ENCODE measurements around the gene OR6C3. TPM values are rescaled to one million over a fixed set of nuclear protein-coding genes. Genes with fewer than 3 reads are reported as not detected.

Gene OR6C3
- total RNA-seq (not detected), polyA plus RNA-seq (not detected)

DNA sequence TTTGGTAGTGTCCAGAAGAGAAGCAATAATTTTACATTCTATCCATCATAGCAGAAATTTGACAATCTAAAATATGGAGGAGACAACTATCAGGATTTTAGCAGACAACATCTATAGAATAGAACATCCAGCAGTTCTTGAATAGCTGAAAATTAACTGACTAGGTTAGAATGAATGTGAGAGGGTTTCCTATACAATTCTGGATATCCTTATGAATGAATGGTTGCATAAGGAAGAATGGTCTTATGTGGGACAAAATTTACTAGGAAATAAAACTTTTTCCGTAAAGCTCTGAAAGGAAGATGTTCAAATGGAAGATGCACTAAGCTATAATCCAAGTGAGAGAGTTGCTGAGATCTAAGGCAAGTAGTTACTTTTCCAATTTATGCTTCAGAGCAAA lies at the start of gene OR6C3:
Gene OR6C3 (plus strand): TSS at position 301 of the 400 bp plus-strand sequence. CDS start 955 bp downstream, outside the sequence.
- Histone ChIP-seq H3K36me3 (no peaks in the 10 kb centered on the region), H3K4me3 (no peak within 1 kb of the TSS), H3K4me1 (no peaks in the 10 kb centered on the region), H3K27me3 (no peaks in the 10 kb centered on the region), H3K27ac (no peak within 1 kb of the TSS), H3K9me3 (no peaks in the 10 kb centered on the region)
- WGBS, 2 donors: 92% methylated on average over 1 of the region's 1 CpG
- intact Hi-C loops (cut with DNase I): no loop called here
- TF ChIP-seq EP300 (IDR thresholded peaks at IDR 0.05): no peak
- no peak for TF ChIP-seq POLR2AphosphoS5 (IDR thresholded peaks at IDR 0.05)
- no peak for TF ChIP-seq POLR2A (IDR thresholded peaks at IDR 0.05)
- TF ChIP-seq, protein P1, sequence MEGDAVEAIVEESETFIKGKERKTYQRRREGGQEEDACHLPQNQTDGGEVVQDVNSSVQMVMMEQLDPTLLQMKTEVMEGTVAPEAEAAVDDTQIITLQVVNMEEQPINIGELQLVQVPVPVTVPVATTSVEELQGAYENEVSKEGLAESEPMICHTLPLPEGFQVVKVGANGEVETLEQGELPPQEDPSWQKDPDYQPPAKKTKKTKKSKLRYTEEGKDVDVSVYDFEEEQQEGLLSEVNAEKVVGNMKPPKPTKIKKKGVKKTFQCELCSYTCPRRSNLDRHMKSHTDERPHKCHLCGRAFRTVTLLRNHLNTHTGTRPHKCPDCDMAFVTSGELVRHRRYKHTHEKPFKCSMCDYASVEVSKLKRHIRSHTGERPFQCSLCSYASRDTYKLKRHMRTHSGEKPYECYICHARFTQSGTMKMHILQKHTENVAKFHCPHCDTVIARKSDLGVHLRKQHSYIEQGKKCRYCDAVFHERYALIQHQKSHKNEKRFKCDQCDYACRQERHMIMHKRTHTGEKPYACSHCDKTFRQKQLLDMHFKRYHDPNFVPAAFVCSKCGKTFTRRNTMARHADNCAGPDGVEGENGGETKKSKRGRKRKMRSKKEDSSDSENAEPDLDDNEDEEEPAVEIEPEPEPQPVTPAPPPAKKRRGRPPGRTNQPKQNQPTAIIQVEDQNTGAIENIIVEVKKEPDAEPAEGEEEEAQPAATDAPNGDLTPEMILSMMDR (IDR thresholded peaks at IDR 0.05): no peak
- no peak for DNase-seq

GRCh38 chr12:55280991-55281390 lies 49.6 kb upstream of the OR6C3 start:
- Histone ChIP-seq H3K9me3 (no peaks in the 10 kb centered on the region), H3K36me3 (no peaks in the 10 kb centered on the region), H3K4me3 (no peak overlapping the region), H3K27me3 (no peaks in the 10 kb centered on the region), H3K4me1 (no peaks in the 10 kb centered on the region), H3K27ac (no peak overlapping the region)
- 41 to 66% methylated on average over 2 of the region's 2 CpGs for WGBS, 2 donors
- intact Hi-C loops (cut with DNase I): no loop called here
- TF ChIP-seq POLR2AphosphoS5 (IDR thresholded peaks at IDR 0.05): no peak
- TF ChIP-seq EP300 (IDR thresholded peaks at IDR 0.05): no peak
- TF ChIP-seq, protein P1 (IDR thresholded peaks at IDR 0.05): no peak
- no peak for TF ChIP-seq POLR2A (IDR thresholded peaks at IDR 0.05)
- DNase-seq: no peak

GRCh38 chr12:55289999-55290398 lies 40.5 kb upstream of the OR6C3 start:
- no peak for TF ChIP-seq POLR2A (IDR thresholded peaks at IDR 0.05)
- Histone ChIP-seq H3K27me3 (no peaks in the 10 kb centered on the region), H3K4me1 (no peaks in the 10 kb centered on the region), H3K4me3 (no peak overlapping the region), H3K27ac (no peak overlapping the region), H3K36me3 (no peaks in the 10 kb centered on the region), H3K9me3 (no peaks in the 10 kb centered on the region)
- 38 to 58% methylated on average over 2 of the region's 2 CpGs for WGBS, 2 donors
- no peak for DNase-seq
- intact Hi-C loops (cut with DNase I): no loop called here

DNA sequence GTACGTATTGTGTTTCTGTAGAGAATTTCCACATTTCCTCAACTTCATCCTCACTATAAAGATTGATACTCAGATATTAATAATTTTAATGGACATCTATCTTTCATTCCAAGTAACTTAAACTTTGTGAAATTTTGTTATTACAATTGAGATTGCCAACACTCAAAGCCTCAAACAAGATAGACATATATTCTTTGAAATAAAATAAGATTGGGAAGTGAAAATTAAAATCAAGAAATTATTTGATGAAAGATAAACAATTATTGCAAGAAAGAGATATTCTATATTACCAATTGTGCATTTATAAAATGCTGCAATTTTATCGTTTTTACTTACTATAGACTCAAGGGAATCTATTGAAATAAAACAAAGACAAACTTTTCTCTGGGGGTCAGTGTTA lies 34.1 kb upstream of the OR6C3 start, which contains the start of gene OR6C6:
Gene OR6C6 (minus strand): TSS at position 101 of the 400 bp plus-strand sequence. CDS start 1,337 bp downstream, outside the sequence.
- WGBS, 2 donors: 38 to 78% methylated on average over 2 of the region's 2 CpGs
- H3K4me1 ChIP-seq: no peaks in the 10 kb centered on the region
- no peaks in the 10 kb centered on the region for H3K27me3 ChIP-seq
- no peak for TF ChIP-seq POLR2AphosphoS5 (IDR thresholded peaks at IDR 0.05)
- TF ChIP-seq, protein P1 (IDR thresholded peaks at IDR 0.05): no peak
- no peak for TF ChIP-seq POLR2A (IDR thresholded peaks at IDR 0.05)
- TF ChIP-seq EP300 (IDR thresholded peaks at IDR 0.05): no peak
- no peak for DNase-seq
- no peaks in the 10 kb centered on the region for H3K36me3 ChIP-seq
- H3K27ac ChIP-seq: no peak within 1 kb of the TSS
- no peaks in the 10 kb centered on the region for H3K9me3 ChIP-seq
- H3K4me3 ChIP-seq: no peak within 1 kb of the TSS
- intact Hi-C loops (cut with DNase I): no loop called here

- H3K27ac ChIP-seq: no peak within 1 kb of the TSS
- no peaks in the 10 kb centered on the region for H3K4me1 ChIP-seq
- DNase-seq: no peak
- no peaks in the 10 kb centered on the region for H3K9me3 ChIP-seq
- TF ChIP-seq EP300 (IDR thresholded peaks at IDR 0.05) (no peak), POLR2AphosphoS5 (IDR thresholded peaks at IDR 0.05) (no peak), POLR2A (IDR thresholded peaks at IDR 0.05) (no peak)
- TF ChIP-seq, protein P1 (IDR thresholded peaks at IDR 0.05): no peak
- WGBS, 2 donors: 82 to 90% methylated on average over 2 of the region's 2 CpGs
- intact Hi-C loops (cut with DNase I): no loop called here
- no peak within 1 kb of the TSS for H3K4me3 ChIP-seq
- no peaks in the 10 kb centered on the region for H3K27me3 ChIP-seq
- no peaks in the 10 kb centered on the region for H3K36me3 ChIP-seq
These were observed 16.5 kb upstream of the OR6C3 start, which contains the start of gene OR6C1 for GRCh38 chr12:55314043-55314442. Gene OR6C1, plus strand, starts transcription at chr12:55314343. Its CDS starts 6,257 bp downstream, at chr12:55320600.
